PC-9 (cell line): ENCODE data around the gene KLHL26. TPM values are rescaled to one million over a fixed set of nuclear protein-coding genes. Genes with fewer than 3 reads are reported as not detected.

Experiments used
- BruUV-seq: library from RNA; stranded (reverse); fragments of 400-500 nt; replicated peaks from 2 replicates; lab custom pipeline; 2021; lab: Mats Ljungman, UMichigan
- CTCF ChIA-PET: fragments of 300-600 bp; sonication (Branson Sonifier 250); formaldehyde crosslinking; loops from one replicate; lab custom pipeline; 2022; ENCODE audit warnings: antibody characterized with exemption; lab: Charles Lee
- POLR2A ChIA-PET: fragments of 300-600 bp; sonication (Branson Sonifier 250); formaldehyde crosslinking; loops from one replicate; lab custom pipeline; 2022; ENCODE audit warnings: antibody characterized with exemption; ENCODE audit not compliant: unreplicated experiment; lab: Charles Lee
- DNase-seq, 2 experiments: peaks; one replicate each; pipeline versions ENCODE4 v3.0.0 to v3.0.0-alpha.2; 2015 to 2022; ENCODE audit warnings: mixed read lengths in 1 of 2
- H2AFZ ChIP-seq: fragments of 200-600 bp; sonication (generic); 2 replicates; pipeline ENCODE4 v1.8.1; 2017; ENCODE audit warnings: antibody characterized with exemption
- H3F3A ChIP-seq: fragments of 200-600 bp; sonication (generic); 2 replicates; pipeline ENCODE4 v1.8.1; 2017; ENCODE audit warnings: antibody characterized with exemption, mild to moderate bottlenecking, low read depth; ENCODE audit not compliant: insufficient read depth
- H3K27ac ChIP-seq: fragments of 200-600 bp; sonication (generic); 2 replicates; pipeline ENCODE4 v1.6.1; 2016; ENCODE audit warnings: mixed run types
- H3K27me3 ChIP-seq: fragments of 200-600 bp; sonication (generic); 2 replicates; pipeline ENCODE4 v1.6.1; 2016; ENCODE audit warnings: low read depth, mixed run types; ENCODE audit not compliant: insufficient read depth
- H3K36me3 ChIP-seq: fragments of 200-600 bp; sonication (generic); 2 replicates; pipeline ENCODE4 v1.6.1; 2016; ENCODE audit warnings: low read depth, mixed run types
- H3K4me1 ChIP-seq: fragments of 200-600 bp; sonication (generic); replicated peaks from 2 replicates; pipeline ENCODE4 v1.6.1; 2016; ENCODE audit warnings: mixed run types; ENCODE audit not compliant: insufficient read depth
- H3K4me2 ChIP-seq: fragments of 200-600 bp; sonication (generic); 2 replicates; pipeline ENCODE4 v1.6.1; 2017; ENCODE audit warnings: mixed run types
- H3K4me3 ChIP-seq: fragments of 200-600 bp; sonication (generic); 2 replicates; pipeline ENCODE4 v1.6.1; 2016; ENCODE audit warnings: mixed run types
- H3K79me2 ChIP-seq: fragments of 200-600 bp; sonication (generic); 2 replicates; pipeline ENCODE4 v1.6.1; 2017; ENCODE audit warnings: low read depth, mixed run types
- H3K9me2 ChIP-seq: fragments of 200-600 bp; sonication (generic); 2 replicates; pipeline ENCODE4 v1.8.1; 2017; ENCODE audit warnings: mild to moderate bottlenecking; ENCODE audit not compliant: insufficient read depth
- H3K9me3 ChIP-seq: fragments of 200-600 bp; sonication (generic); 2 replicates; pipeline ENCODE4 v1.8.1; 2016; ENCODE audit warnings: low read depth; ENCODE audit not compliant: insufficient read depth
- H4K20me1 ChIP-seq: fragments of 200-600 bp; sonication (generic); 2 replicates; pipeline ENCODE4 v1.8.1; 2017; ENCODE audit not compliant: insufficient read depth
- EZH2 ChIP-seq: fragments of 200-600 bp; sonication (generic); IDR thresholded peaks from 2 replicates; pipeline ENCODE4 v1.8.0; 2017; ENCODE audit warnings: antibody characterized with exemption, low read depth
- intact Hi-C: fragments of 100-400 bp; cut with micrococcal nuclease; formaldehyde crosslinking; loops from one replicate; pipeline ENCODE4 v1.10.0; 2022; ENCODE audit not compliant: unreplicated experiment
- total RNA-seq: library from RNA; stranded (reverse); gene quantifications from 2 replicates; pipeline ENCODE4 v1.2.3, GENCODE V29; 2021
- TF ChIP-seq, protein P1 (sequence below): fragments of 200-600 bp; sonication (generic); conservative IDR thresholded peaks from 2 replicates; pipeline ENCODE4 v1.6.1; 2017; ENCODE audit warnings: mixed run types, antibody characterized with exemption, mild to moderate bottlenecking, moderate library complexity

KLHL26 gene
- total RNA-seq, 1 experiment from 2014 or later = 11.8 TPM

DNA sequence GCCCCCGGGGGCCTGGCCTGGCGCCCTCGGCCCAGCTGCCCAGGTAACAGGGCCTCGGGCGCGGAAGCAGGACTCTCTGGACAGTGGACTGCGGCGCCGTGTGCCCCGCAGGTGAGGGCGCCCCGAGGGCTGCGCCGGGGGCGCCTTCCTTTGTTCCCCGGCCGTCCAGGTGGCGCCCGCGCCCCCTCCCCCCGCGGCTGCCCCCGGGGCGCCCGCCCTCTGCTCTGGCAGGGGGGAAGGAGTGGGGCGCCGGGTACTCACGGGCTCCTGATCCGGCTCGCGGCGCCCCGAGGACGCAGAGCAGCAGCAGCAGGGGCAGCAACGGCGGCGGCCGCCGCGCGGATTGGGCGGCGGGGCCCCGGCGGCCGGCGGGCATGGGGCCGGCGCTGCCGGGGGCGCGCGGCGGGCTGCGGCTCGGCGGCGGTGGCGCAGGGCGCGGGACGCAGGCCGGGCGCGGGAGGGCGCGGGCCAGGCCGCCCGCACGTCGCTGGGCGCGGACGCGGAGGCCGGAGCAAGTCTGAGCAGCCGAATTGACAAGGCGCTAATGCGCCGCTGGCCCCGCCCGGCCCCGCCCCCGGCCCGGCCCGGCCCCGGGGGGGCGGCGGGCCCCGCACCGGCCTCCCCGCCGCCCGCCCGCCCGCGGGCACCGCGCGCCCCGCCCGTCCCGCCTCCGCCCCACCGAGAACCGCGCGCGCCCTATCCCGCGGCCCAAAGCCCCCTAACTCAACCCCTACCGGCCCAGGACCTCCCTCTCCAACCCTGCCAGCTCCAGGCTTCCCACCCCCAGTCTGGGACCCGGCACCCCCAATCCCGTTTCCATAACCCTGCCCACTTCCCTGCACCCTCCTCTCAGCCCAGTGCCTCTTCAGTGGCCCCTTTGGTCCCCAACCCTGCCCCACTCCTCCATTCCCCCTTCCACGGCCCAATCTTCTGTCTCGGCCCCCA is 30.3 kb upstream of the KLHL26 start, which contains the start of gene CRLF1:
TSS of gene CRLF1 (minus strand) at position 519 of the 945 bp plus-strand sequence. CDS start at position 376, 143 bp downstream.
- intact Hi-C loops = loop anchor here (10.0 kb wide), 1 partner anchor 158 kb away; no protein-coding TSS in a partner anchor
- Histone ChIP-seq H3K27ac (no peak within 1 kb of the TSS), H3F3A (peaks cover 53% of the 10 kb centered on the region; the same call in 1 of the 2 replicates), H3K9me3 (no peaks in the 10 kb centered on the region), H3K79me2 (no peaks in the 10 kb centered on the region), H3K4me1 (peaks cover 26% of the 10 kb centered on the region), H3K36me3 (no peaks in the 10 kb centered on the region), H3K4me3 (peak within 1 kb of the TSS; percentile 53; the same call in 1 of the 2 replicates), H2AFZ (0 out of 2 replicates have a peak within 1 kb of the TSS, but pooled peaks have one; percentile 46), H3K9me2 (no peaks in the 10 kb centered on the region), H3K4me2 (peak within 1 kb of the TSS; percentile 86), H3K27me3 (peaks cover 61% of the 10 kb centered on the region), H4K20me1 (no peaks in the 10 kb centered on the region)
- ChIA-PET CTCF (no interaction called here), POLR2A (interaction anchor here (0.5 kb wide), 1 partner anchor 127 kb away, joined by 19 read pairs; no protein-coding TSS in a partner anchor)
- TF ChIP-seq, protein P1, sequence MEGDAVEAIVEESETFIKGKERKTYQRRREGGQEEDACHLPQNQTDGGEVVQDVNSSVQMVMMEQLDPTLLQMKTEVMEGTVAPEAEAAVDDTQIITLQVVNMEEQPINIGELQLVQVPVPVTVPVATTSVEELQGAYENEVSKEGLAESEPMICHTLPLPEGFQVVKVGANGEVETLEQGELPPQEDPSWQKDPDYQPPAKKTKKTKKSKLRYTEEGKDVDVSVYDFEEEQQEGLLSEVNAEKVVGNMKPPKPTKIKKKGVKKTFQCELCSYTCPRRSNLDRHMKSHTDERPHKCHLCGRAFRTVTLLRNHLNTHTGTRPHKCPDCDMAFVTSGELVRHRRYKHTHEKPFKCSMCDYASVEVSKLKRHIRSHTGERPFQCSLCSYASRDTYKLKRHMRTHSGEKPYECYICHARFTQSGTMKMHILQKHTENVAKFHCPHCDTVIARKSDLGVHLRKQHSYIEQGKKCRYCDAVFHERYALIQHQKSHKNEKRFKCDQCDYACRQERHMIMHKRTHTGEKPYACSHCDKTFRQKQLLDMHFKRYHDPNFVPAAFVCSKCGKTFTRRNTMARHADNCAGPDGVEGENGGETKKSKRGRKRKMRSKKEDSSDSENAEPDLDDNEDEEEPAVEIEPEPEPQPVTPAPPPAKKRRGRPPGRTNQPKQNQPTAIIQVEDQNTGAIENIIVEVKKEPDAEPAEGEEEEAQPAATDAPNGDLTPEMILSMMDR = no peak
- TF ChIP-seq EZH2 = peak; percentile 89; the same call in 1 of the 2 replicates
- no TSS peak for BruUV-seq
- DNase-seq = no peak

DNA sequence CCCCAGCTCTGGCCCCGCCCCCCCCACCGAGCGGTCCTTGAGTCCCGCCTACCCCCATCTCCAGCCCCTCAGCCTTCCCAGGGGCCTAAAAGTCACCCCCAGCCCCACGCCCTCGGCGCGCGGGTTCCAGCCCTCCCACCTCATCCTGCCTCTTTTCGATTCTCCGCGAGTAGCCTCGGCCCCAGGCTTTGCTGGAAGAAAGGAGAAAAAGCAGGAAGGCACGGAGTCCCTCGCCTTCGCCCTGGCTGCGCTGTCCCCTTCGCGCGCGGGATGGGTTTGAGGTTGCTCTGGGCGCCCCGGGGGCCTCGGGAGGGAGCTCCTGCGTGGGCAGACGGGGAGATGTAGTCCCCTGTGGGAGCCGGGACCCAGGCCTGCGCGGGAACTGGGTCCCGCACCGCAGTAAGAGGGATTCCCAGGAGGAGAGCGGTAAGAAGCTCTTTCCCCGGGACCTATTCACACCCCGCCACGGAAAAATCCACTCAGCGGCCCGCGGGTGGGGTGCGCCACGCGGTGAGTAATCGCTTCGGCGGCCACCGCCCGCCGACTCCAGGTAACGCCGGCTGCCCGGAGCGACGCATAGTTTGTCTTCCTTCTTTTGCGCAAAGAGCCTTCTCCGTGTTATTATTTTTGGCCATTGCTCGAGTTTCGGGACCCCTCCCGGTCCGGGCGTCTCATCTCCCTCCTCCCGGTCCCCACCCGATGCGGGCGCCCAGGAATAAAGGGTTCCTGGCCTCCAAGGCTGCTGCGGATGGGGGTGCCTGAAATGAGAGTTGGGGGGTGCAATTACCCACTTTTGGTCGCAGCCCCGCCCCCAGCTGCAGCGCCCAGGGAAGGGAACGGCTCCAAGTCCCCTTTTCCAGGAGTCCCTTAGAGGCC is 29.4 kb upstream of the KLHL26 start:
- DNase-seq = no peak
- intact Hi-C loops = loop anchor here (10.0 kb wide), 1 partner anchor 157 kb away; no protein-coding TSS in a partner anchor
- H3K4me2 ChIP-seq = peak overlapping the region; percentile 86
- H4K20me1 ChIP-seq = no peaks in the 10 kb centered on the region
- CTCF ChIA-PET = no interaction called here
- BruUV-seq = no TSS peak
- peaks cover 26% of the 10 kb centered on the region for H3K4me1 ChIP-seq
- 0 out of 2 replicates have a peak overlapping the region, but pooled peaks have one; percentile 46 for H2AFZ ChIP-seq
- H3K4me3 ChIP-seq = peak overlapping the region; percentile 53; the same call in 1 of the 2 replicates
- POLR2A ChIA-PET = interaction anchor here (0.6 kb wide), 1 partner anchor 18 kb away, joined by 5 read pairs; no protein-coding TSS in a partner anchor
- no peak overlapping the region for H3K27ac ChIP-seq
- no peaks in the 10 kb centered on the region for H3K36me3 ChIP-seq
- H3K9me3 ChIP-seq = no peaks in the 10 kb centered on the region
- no peaks in the 10 kb centered on the region for H3K79me2 ChIP-seq
- H3K27me3 ChIP-seq = peaks cover 70% of the 10 kb centered on the region
- H3K9me2 ChIP-seq = no peaks in the 10 kb centered on the region
- TF ChIP-seq, protein P1 = no peak
- peak; percentile 84 for TF ChIP-seq EZH2
- peaks cover 49% of the 10 kb centered on the region; the same call in 1 of the 2 replicates for H3F3A ChIP-seq
